Urothelium cell line (cell line): ENCODE measurements around the gene MRPS7.

ENCODE experiments used
- DNase-seq: peaks from one replicate; pipeline ENCODE4 v3.0.0; 2011; ENCODE audit warnings: low spot score, mixed read lengths
- FAIRE-seq: peaks from 2 replicates; lab custom pipeline; 2011; peaks lifted over from hg19 to GRCh38; lab: Jason Lieb, UNC

Gene MRPS7

GRCh38 chr17:75301502-75302206 is 40.0 kb downstream of the MRPS7 start:
- DNase-seq: no peak
- no peak for FAIRE-seq

GRCh38 chr17:75307957-75308731 is 46.5 kb downstream of the MRPS7 start:
- DNase-seq: no peak

GRCh38 chr17:75308732-75309629 is 47.3 kb downstream of the MRPS7 start:
- DNase-seq (no peak), FAIRE-seq (no peak)

More at GRCh38 chr17:75307957-75308731, 46.5 kb downstream of the MRPS7 start:
- no peak for FAIRE-seq

DNA sequence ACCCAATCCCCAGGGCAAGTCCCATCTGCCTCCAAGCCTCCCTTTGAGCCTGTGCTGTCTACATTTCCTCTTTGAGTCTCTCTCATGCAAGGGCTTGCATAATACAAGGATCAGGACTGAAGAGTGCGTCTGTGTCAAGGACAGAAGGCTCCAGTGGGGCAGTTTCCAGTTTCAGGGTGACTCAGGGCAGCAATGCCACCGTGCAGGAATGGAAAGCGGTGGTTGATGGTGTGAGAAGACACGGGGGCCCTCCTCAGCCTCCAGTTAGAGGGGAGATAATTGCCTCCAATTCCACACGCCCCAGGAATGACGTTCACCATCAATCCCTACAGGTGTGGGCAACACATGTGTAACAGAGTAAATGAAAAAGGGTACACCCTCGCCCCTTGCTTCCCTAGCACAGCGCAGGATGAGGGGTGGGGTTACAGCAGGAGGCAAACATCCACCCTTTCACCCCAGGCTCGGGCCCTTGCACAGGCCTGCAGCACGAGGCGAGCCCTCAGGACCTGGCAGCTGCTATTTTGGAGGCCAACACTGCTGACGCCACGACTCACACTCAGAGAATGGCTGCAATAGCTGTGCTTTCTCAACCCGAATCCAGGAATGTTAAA is 52.4 kb downstream of the MRPS7 start:
- DNase-seq (no peak), FAIRE-seq (no peak)

- FAIRE-seq (no peak), DNase-seq (no peak)
Observed at GRCh38 chr17:75315541-75316243, 54.0 kb downstream of the MRPS7 start.
